ENCODE data around the gene LPGAT1. TPM values are rescaled to one million over a fixed set of nuclear protein-coding genes. Genes with fewer than 3 reads are reported as not detected.
A peak's percentile ranks its signal among the peaks of the same experiment; 100 is the strongest.
"Not testable (repeated sequence)": the region's sequence is repeated elsewhere in the genome, so short reads cannot be mapped to it uniquely, and the experiment has no call there.

LPGAT1 gene
- total RNA-seq, 1 donor from 2014 or later, result 54.8 TPM

- no peak for DNase-seq (ENCODE audit: low spot score)
Observed at GRCh38 chr1:211735208-211736170, 95.1 kb downstream of the LPGAT1 start.

DNA sequence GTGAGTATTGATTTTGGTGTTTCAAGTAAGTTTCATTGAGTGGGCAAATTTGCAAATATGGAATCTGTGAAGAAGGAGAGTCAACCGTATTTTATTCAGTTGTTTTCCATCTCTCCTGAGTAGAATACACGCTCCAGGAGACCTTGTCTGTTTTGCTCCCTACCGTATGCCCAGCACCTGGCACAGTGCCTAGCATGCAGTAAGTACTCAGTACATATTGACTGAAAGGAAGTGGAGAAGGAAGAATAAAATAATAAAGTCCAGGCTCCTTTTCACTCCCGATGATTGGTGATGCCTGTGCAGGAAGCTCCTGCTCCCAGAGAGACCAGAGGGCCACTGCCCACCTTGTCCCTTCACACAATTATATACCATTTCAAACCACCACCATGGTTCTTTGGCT lies 95.8 kb downstream of the LPGAT1 start:
- peak; percentile 52 for DNase-seq (ENCODE audit: low spot score)

GRCh38 chr1:211734359-211734758 lies 96.2 kb downstream of the LPGAT1 start:
- DNase-seq (ENCODE audit: low spot score), result no peak

GRCh38 chr1:211732293-211732980 lies 98.1 kb downstream of the LPGAT1 start:
- DNase-seq (ENCODE audit: low spot score), result no peak

GRCh38 chr1:211731456-211732292 lies 98.9 kb downstream of the LPGAT1 start:
- DNase-seq (ENCODE audit: low spot score), result no peak

GRCh38 chr1:211730347-211730746 lies 100.2 kb downstream of the LPGAT1 start:
- no peak for DNase-seq (ENCODE audit: low spot score)

DNA sequence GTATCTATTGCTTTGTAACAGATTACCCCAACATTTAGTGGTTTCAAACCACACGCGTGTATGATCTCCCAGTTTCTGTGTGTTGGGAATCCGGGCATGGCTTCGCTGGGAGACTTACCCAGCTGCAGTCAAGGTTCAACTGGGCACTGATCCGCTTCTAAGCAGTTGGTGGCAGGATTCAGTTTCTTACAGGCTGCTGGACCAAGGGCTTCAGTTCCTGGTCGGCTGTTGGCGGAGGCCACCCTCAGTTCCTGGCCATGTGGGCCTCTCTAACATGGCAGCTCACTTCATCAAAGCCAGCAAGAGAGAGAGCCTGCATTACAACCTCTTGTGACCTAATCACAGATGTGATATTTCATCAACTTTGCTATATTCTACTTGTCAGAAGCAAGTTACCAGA lies 101.3 kb downstream of the LPGAT1 start:
- DNase-seq (ENCODE audit: low spot score), result no peak

- no peak for DNase-seq (ENCODE audit: low spot score)
Observed at GRCh38 chr1:211726467-211726995, 104.0 kb downstream of the LPGAT1 start.

DNA sequence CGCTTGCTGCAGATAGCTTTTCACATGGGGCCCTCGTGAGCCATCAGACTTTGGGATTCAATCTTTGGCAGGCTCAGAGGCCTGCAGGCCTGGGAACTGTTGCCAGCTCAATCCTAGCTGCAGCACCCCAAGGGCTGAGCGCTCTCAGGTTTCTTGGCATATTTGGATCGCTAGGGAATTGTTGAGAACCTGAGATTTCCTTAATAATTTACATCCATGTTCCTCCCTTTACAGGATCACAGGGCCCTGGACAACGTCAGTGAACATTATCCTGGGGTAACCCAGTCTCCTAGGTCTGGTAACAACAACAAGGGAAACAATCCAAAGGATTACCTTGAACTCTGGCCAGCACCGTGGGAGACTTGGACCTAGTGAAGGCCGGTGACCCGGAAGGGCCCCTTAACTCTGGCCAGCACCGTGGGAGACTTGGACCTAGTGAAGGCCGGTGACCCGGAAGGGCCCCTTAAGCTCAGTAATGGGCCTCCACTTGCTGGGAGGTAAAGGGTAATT lies 105.8 kb downstream of the LPGAT1 start:
- DNase-seq (ENCODE audit: low spot score), result peak; percentile 19

GRCh38 chr1:211723273-211723672 lies 107.3 kb downstream of the LPGAT1 start:
- no peak for DNase-seq (ENCODE audit: low spot score)

DNA sequence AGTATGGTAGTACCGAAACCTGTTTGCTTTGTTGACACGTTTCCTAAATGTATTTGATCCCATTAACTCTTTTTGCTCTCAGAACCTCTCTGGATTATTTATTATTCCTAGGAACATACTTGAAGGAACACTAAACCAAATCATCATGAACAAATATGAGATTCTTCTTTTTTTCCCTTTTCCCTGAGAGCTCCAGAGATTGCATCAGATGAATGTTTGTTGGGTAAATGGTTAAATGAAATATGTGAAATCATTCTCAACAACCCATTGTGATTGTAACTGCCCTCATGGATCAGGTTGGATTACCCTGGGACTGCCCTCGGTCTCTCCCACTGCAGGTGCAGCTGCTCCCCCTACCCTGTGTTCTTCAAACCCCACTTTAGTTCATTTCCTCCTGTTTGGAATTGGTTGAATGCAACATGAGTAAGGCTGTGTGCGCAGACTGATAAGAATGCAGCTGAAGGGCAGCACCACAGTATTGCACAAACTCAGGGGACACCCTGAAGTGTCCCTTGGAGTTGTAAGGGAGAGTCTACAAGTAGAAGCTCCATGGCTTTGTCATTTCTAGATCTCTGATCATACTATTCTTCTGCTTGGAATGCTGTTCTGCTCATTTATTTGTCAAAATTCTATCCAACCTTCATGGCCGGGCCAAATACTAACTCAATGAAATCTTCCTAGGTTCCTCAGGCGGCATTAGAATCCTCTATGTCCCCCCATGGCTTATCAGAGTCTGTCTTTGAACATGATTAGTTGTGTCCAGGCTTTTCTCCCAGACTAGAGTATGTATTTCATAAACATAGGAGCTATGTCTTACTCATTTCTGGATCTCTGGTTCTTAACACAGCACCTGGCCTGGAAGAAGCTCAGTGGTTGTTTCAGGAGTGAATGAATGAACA lies 108.0 kb downstream of the LPGAT1 start:
- DNase-seq (ENCODE audit: low spot score), result no peak

GRCh38 chr1:211716555-211716954 lies 114.0 kb downstream of the LPGAT1 start:
- DNase-seq (ENCODE audit: low spot score), result not testable (repeated sequence)

GRCh38 chr1:211715971-211716370 lies 114.6 kb downstream of the LPGAT1 start:
- DNase-seq (ENCODE audit: low spot score), result no peak

DNA sequence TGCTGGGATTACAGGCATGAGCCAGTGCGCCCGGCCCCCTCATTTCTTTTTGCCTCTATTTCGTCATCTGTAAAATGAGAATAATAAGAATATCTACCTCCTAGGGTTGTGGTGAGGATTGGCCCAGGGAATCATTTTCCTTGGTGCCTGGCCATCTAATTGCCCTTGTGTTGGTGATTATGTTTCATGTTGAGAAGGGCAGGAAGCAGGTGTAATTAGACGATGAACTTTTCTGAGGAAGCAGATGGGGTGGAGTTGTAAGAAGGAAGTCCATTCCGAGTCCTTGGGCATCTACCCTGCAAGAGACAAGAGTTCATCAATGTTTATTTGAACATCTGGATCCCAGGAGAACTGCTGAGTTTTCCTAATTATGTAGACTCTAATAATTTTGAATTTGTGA lies 116.4 kb downstream of the LPGAT1 start:
- no peak for DNase-seq (ENCODE audit: low spot score)

DNA sequence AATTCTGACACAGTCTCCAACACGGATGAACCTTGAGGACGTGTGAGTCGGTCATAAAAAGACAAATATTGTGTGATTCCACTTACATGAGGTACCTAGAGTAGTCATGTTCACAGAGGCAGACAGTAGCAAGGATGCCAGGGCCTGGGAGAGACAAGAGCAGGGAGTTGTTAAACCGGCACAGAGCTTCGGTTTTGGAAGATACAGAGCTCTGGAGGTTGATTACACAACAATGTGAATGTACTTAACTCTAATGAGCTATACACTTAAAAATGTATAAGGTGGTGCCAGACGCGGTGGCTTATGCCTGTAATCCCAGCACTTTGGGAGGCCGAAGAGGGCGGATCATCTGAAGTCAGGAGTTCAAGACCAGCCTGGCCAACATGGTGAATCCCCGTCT lies 117.3 kb downstream of the LPGAT1 start:
- no peak for DNase-seq (ENCODE audit: low spot score)

DNA sequence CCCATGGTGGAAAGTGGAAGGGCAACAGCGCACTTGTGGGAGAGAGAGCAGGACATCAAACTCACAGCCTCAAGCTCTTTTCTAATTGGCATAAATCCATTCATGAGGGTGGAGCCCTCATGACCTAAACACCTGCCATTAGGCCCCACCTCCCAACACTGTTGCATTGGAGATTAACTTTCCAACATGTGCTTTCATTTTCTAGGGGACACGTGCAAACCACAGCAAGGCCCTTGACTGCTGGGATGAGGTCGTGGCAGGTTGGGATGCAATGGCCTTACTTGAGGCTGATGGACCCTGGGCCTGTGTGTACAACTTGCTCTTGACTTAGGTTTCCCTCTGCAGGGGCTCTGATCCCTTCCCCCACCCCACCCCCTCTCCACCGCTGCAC lies 119.3 kb downstream of the LPGAT1 start:
- DNase-seq (ENCODE audit: low spot score), result no peak

DNA sequence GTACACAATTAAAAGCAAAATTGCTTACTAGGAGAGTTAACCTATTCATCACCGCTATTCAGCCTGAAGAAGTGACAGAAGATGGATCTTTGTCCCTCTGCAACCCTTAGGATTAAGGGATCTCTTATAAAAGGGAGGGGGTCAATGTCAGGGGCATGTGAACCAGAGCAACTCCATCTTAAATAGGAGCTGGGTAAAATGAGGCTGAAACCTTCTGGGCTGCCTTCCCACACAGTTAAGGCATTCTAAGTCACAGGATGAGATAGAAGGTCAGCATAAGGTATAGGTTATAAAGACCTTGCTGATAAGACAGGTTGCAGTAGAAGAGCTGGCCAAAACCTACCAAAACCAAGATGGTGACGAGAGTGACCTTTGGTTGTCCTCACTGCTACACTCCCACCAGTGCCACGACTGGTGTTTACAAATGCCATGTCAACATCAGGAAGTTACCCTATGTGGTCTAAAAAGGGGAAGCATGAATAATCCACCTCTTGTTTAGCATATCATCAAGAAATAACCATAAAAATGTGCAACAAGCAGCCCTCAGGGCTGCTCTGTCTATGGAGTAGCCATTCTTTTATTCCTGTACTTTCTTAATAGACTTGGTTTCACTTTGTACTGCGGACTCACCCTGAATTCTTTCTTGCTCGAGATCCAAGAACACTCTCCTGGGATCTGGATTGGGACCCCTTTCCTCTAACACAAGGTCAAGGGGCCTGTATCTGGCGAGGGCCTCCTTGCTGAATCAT lies 119.8 kb downstream of the LPGAT1 start:
- no peak for DNase-seq (ENCODE audit: low spot score)

DNA sequence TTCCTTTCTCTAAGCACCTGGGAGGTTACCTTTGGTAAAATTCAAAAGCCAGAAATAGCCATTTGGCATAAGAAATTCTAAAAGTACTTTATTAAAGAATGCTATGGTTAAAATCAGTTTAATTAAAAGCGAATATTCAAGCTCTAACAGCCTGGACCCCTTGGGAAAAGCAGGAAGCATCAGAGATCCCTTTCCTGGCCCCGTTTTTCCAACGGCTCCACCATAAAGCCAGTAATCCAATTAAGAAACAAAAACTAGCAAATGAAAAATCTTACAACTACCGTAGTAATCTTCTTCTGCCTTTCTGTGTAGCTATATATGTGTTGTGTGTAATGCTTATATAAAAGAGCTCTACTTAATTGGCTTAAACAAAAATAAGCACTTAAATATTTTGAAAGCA lies 121.6 kb downstream of the LPGAT1 start:
- DNase-seq (ENCODE audit: low spot score), result no peak

GRCh38 chr1:211708006-211708405 lies 122.6 kb downstream of the LPGAT1 start:
- no peak for DNase-seq (ENCODE audit: low spot score)

Data from ureter (tissue), 1 donor.